A549 treated with DMSO at 1 μM for 4 hours (cell line): ENCODE measurements around the gene AFAP1. TPM values are rescaled to one million over a fixed set of nuclear protein-coding genes. Genes with fewer than 3 reads are reported as not detected.

Experiments used
- total RNA-seq: library from RNA; stranded (reverse); fragments of 200-300 nt; extraction: Qiagen RNA extraction; gene quantifications from 5 replicates; pipeline ENCODE4 v1.2.3, GENCODE V29; 2022; ENCODE audit warnings: low read depth

The AFAP1 gene
- 31.2 to 39.6 TPM (median 37.5 TPM) in 5 replicates for total RNA-seq

DNA sequence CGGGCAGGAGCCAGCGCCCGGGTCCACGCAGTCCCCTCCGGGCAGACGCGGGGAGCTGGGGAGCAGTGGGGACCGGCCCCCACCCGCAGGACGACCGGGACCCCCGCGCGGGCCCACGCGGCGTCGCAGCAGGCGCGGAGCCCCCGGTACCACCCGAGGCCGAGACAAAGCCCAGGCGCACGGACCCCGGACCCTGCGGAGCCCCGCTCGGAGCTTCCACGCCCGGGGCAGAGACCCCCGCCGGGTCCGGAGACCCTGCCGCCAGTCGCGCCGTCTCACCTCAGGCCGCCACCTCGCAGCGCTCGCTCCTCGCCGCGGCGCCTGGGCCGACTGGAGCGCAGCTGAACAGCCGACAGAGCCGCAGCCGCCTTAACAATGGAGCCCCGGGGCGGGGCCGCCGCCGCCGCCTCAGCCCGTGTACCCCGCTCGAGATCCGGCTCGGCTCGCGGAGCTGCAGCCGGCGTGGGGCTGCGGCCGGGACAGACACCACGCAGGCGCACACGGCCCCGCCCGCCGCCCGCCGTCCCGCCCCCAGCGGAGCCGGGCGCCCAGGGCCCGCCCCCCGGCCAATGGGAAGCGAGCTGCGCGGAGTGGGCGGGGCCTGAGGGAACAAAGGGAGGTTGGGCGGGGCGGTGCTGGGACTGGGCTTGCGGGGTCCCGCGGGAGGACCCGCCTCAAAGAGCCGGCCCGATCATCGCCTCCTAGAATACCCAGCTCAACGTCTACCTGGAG, at the start of gene AFAP1:
AFAP1 (minus strand) TSS at position 485 of the 732 bp plus-strand sequence. CDS start 67,783 bp downstream, outside the sequence.

Other genes starting within 250 kb of the AFAP1 start
- 0.39 to 0.80 TPM (median 0.50 TPM) in 5 replicates for gene ABLIM2, start 219.0 kb upstream of the AFAP1 start, total RNA-seq